HG02938 (cell line): ENCODE measurements around the gene CA4.
"Not testable (repeated sequence)": the region's sequence is repeated elsewhere in the genome, so short reads cannot be mapped to it uniquely, and the experiment has no call there.

Experiments used
- ATAC-seq: cut with Tn5 transposase; IDR thresholded peaks from one replicate; pipeline ENCODE4 v1.9.1; 2021; ENCODE audit warnings: mild to moderate bottlenecking, moderate library complexity; ENCODE audit not compliant: unreplicated experiment

The CA4 gene

GRCh38 chr17:60149691-60150582 lies at the start of gene CA4:
Gene CA4, plus strand, starts transcription at chr17:60149973. Its CDS starts 62 bp downstream, at chr17:60150035.
- ATAC-seq: no peak

- not testable (repeated sequence) for ATAC-seq
Observed at GRCh38 chr17:60100577-60100976, 49.2 kb upstream of the CA4 start.

- ATAC-seq: not testable (repeated sequence)
Observed at GRCh38 chr17:60102015-60102631, 47.6 kb upstream of the CA4 start.

GRCh38 chr17:60102632-60103096 lies 47.1 kb upstream of the CA4 start:
- no peak for ATAC-seq

GRCh38 chr17:60103957-60104356 lies 45.8 kb upstream of the CA4 start:
- ATAC-seq: no peak

GRCh38 chr17:60106340-60107059 lies 43.3 kb upstream of the CA4 start:
- no peak for ATAC-seq

GRCh38 chr17:60107526-60108257 lies 42.1 kb upstream of the CA4 start:
- ATAC-seq: no peak

GRCh38 chr17:60108309-60108708 lies 41.5 kb upstream of the CA4 start:
- not testable (repeated sequence) for ATAC-seq

- ATAC-seq: no peak
Observed at GRCh38 chr17:60108712-60109111, 41.1 kb upstream of the CA4 start.

- ATAC-seq: no peak
Observed at GRCh38 chr17:60109161-60109560, 40.6 kb upstream of the CA4 start.

GRCh38 chr17:60110586-60110985 lies 39.2 kb upstream of the CA4 start:
- ATAC-seq: no peak

- not testable (repeated sequence) for ATAC-seq
Observed at GRCh38 chr17:60111661-60112060, 38.1 kb upstream of the CA4 start.

GRCh38 chr17:60115364-60115763 lies 34.4 kb upstream of the CA4 start:
- not testable (repeated sequence) for ATAC-seq

- not testable (repeated sequence) for ATAC-seq
Observed at GRCh38 chr17:60116196-60116595, 33.6 kb upstream of the CA4 start.

- not testable (repeated sequence) for ATAC-seq
Observed at GRCh38 chr17:60119162-60119561, 30.6 kb upstream of the CA4 start.

GRCh38 chr17:60119807-60120748 lies 29.7 kb upstream of the CA4 start:
- not testable (repeated sequence) for ATAC-seq

- ATAC-seq: no peak
Observed at GRCh38 chr17:60127068-60128064, 22.4 kb upstream of the CA4 start.

- no peak for ATAC-seq
Observed at GRCh38 chr17:60128171-60128859, 21.5 kb upstream of the CA4 start.
